Left lung (tissue), 10 donors: ENCODE measurements around the gene SETMAR. TPM values are rescaled to one million over a fixed set of nuclear protein-coding genes. Genes with fewer than 3 reads are reported as not detected.
"Not testable (repeated sequence)": the region's sequence is repeated elsewhere in the genome, so short reads cannot be mapped to it uniquely, and the experiment has no call there.

Experiments used
- ATAC-seq: fragments of 200-7000 bp; cut with Tn5 transposase; one replicate; pipeline ENCODE4 v1.9.1; 2020; ENCODE audit warnings: moderate library complexity
- DNase-seq, 4 donors: peaks; one replicate each; pipeline ENCODE4 v3.0.0-alpha.2; 2013 to 2020
- H3K27ac ChIP-seq, 2 donors: fragments of 200-600 bp; sonication (generic) in 1 of 2; one replicate each; pipeline versions ENCODE4 v1.5.0 to v1.8.0; 2020 to 2021
- H3K27me3 ChIP-seq, 2 donors: fragments of 200-600 bp; sonication (generic) in 1 of 2; one replicate each; pipeline versions ENCODE4 v1.5.0 to v1.8.0; 2020 to 2021
- H3K36me3 ChIP-seq, 2 donors: fragments of 200-600 bp; sonication (generic) in 1 of 2; one replicate each; pipeline versions ENCODE4 v1.5.0 to v1.8.0; 2020 to 2021
- H3K4me1 ChIP-seq, 2 donors: fragments of 200-600 bp; one replicate each; pipeline ENCODE4 v1.8.0; 2021
- H3K4me3 ChIP-seq, 2 donors: fragments of 200-600 bp; sonication (generic) in 1 of 2; one replicate each; pipeline versions ENCODE4 v1.5.0 to v1.8.0; 2020 to 2021; ENCODE audit warnings: mild to moderate bottlenecking in 1 of 2
- H3K9me3 ChIP-seq, 2 donors: fragments of 200-600 bp; sonication (generic) in 1 of 2; one replicate each; pipeline versions ENCODE4 v1.5.0 to v1.8.0; 2020 to 2021
- intact Hi-C, 2 donors: fragments of 100-400 bp; cut with DNase I; formaldehyde crosslinking; loops; one replicate each; pipeline versions ENCODE4 v1.11.2 to v1.14.2; 2022
- polyA plus RNA-seq, 6 donors: library from polyadenylated mRNA; unstranded; fragments of 120-200 nt; gene quantifications; one replicate each; pipeline ENCODE4 v1.2.1, GENCODE V29; 2013; ENCODE audit not compliant: insufficient read length in 6 of 6
- total RNA-seq, 2 donors: library from RNA; stranded (reverse); fragmentation: NEBNext Ultra II Directional; extraction: Animal tissue kit (Norgen Biotek cat#: 25700); gene quantifications; one replicate each; pipeline ENCODE4 v1.2.1, GENCODE V29; 2021
- TF ChIP-seq, protein P1 (sequence below), 2 donors: fragments of 200-600 bp; sonication (generic) in 1 of 2; IDR thresholded peaks; one replicate each; pipeline versions ENCODE4 v1.5.0 to v1.8.0; 2021; ENCODE audit warnings: antibody characterized with exemption in 2 of 2
- donor health status: DM: no; HTN: yes; CAD: no.
- donor health status: DM: no; HTN: no; CAD: no.

SETMAR gene
- total and polyA plus RNA-seq, 8 donors, result 12.8 to 42.5 (median 37.4) TPM

GRCh38 chr3:4290272-4290893 lies 12.8 kb upstream of the SETMAR start:
- DNase-seq (peak in 2 of 4 donors; percentile 27 to 53), ATAC-seq (peak; percentile 87)
- Histone ChIP-seq H3K4me3 (no peak overlapping the region), H3K4me1 (no peaks in the 10 kb centered on the region), H3K36me3 (no peaks in the 10 kb centered on the region), H3K27ac (no peak overlapping the region), H3K27me3 (no peaks in the 10 kb centered on the region), H3K9me3 (no peaks in the 10 kb centered on the region)
- intact Hi-C loops, result no loop called here
- TF ChIP-seq, protein P1, sequence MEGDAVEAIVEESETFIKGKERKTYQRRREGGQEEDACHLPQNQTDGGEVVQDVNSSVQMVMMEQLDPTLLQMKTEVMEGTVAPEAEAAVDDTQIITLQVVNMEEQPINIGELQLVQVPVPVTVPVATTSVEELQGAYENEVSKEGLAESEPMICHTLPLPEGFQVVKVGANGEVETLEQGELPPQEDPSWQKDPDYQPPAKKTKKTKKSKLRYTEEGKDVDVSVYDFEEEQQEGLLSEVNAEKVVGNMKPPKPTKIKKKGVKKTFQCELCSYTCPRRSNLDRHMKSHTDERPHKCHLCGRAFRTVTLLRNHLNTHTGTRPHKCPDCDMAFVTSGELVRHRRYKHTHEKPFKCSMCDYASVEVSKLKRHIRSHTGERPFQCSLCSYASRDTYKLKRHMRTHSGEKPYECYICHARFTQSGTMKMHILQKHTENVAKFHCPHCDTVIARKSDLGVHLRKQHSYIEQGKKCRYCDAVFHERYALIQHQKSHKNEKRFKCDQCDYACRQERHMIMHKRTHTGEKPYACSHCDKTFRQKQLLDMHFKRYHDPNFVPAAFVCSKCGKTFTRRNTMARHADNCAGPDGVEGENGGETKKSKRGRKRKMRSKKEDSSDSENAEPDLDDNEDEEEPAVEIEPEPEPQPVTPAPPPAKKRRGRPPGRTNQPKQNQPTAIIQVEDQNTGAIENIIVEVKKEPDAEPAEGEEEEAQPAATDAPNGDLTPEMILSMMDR (IDR thresholded peaks at IDR 0.05), result peak; percentile 86

GRCh38 chr3:4292301-4292700 lies 10.9 kb upstream of the SETMAR start:
- Histone ChIP-seq H3K27me3 (no peaks in the 10 kb centered on the region), H3K9me3 (no peaks in the 10 kb centered on the region), H3K4me1 (no peaks in the 10 kb centered on the region), H3K36me3 (no peaks in the 10 kb centered on the region), H3K4me3 (no peak overlapping the region), H3K27ac (no peak overlapping the region)
- intact Hi-C loops, result no loop called here
- TF ChIP-seq, protein P1 (IDR thresholded peaks at IDR 0.05), result no peak
- no peak for ATAC-seq
- no peak for DNase-seq

DNA sequence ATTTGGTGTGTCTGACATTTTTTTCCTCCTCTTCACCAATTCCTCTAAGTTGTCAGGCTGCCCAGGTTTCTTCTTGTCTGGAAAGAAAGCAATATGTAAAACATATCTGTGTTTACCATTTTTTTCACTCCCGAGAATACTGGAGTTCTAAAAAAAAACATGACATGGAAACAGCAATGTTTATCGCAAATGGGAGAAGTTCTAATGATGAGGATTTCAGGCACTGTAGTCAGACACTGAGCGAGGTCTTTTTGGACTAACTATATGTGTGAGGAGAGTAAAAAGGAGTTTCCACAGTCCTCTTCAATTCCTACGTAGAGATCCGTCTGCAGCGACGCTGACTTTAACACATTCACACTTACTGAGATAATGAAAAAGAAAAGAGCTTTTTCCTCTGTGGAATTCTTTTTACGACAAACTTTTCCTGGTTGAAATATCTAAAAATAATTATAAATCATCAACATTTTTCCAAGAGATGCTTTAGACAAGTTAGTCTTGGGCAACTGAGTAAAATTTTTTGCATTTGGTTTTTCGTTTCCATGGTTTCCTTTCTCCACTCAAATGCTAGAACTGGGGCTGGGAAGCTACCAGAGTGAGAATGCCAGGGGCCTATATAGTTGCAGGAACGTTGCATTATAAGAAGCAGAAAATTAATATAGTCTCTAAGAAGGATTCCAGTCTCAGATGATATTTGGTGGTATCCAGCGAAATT lies 8.4 kb upstream of the SETMAR start:
- no peaks in the 10 kb centered on the region for H3K27me3 ChIP-seq
- DNase-seq, result no peak
- TF ChIP-seq, protein P1 (IDR thresholded peaks at IDR 0.05), result no peak
- H3K36me3 ChIP-seq, result no peaks in the 10 kb centered on the region
- H3K27ac ChIP-seq, result no peak overlapping the region
- no peak for ATAC-seq
- H3K4me3 ChIP-seq, result no peak overlapping the region
- intact Hi-C loops, result no loop called here
- H3K4me1 ChIP-seq, result no peaks in the 10 kb centered on the region
- H3K9me3 ChIP-seq, result no peaks in the 10 kb centered on the region

DNA sequence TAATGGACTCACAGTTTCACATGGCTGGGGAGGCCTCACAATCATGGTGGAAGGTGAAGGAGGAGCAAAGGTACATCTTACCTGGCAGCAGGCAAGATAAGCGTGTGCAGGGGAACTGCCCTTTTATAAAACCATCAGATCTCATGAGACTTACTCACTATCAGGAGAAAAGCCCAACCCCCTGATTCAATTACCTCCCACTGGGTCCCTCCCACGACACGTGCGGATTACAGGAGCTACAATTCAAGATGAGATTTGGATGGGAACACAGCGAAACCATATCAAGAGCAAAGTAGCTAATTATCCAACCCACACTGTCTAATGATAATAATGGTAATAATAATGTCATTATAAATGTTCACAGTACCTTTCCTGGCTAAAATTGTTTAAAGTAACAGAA lies 6.7 kb upstream of the SETMAR start:
- H3K4me3 ChIP-seq, result not testable (repeated sequence)

GRCh38 chr3:4297486-4297885 lies 5.7 kb upstream of the SETMAR start:
- intact Hi-C loops, result no loop called here
- TF ChIP-seq, protein P1 (IDR thresholded peaks at IDR 0.05), result no peak

More for the DNA sequence above, 6.7 kb upstream of the SETMAR start:
- H3K4me1 ChIP-seq, DNase-seq, ATAC-seq, H3K27ac ChIP-seq, intact Hi-C loops, H3K27me3 ChIP-seq, H3K36me3 ChIP-seq, H3K9me3 ChIP-seq: not testable (repeated sequence)

More at GRCh38 chr3:4297486-4297885, 5.7 kb upstream of the SETMAR start:
- H3K27me3 ChIP-seq, result no peaks in the 10 kb centered on the region
- no peak overlapping the region for H3K27ac ChIP-seq
- no peak for DNase-seq
- ATAC-seq, result no peak
- H3K9me3 ChIP-seq, result no peaks in the 10 kb centered on the region
- no peaks in the 10 kb centered on the region for H3K4me1 ChIP-seq
- no peak overlapping the region for H3K4me3 ChIP-seq
- no peaks in the 10 kb centered on the region for H3K36me3 ChIP-seq
